Activated T-helper 17 cell treated with anti-CD3 and anti-CD28 coated beads, Interleukin-2, amount 50 U/mL, for 72 hours (primary cell): ENCODE measurements around the gene ANKRD39. TPM values are rescaled to one million over a fixed set of nuclear protein-coding genes. Genes with fewer than 3 reads are reported as not detected.
A peak's percentile ranks its signal among the peaks of the same experiment; 100 is the strongest.

Source experiments
- ATAC-seq: fragments of 150-1000 bp; cut with Tn5 transposase; replicated peaks from 2 replicates; pipeline ENCODE4 v1.10.0; 2021; ENCODE audit warnings: mild to moderate bottlenecking, moderate library complexity
- H3K27ac Mint-ChIP-seq: one replicate; pipeline ENCODE4 v1.8.0; 2022; ENCODE audit warnings: mixed read lengths
- H3K27me3 Mint-ChIP-seq: one replicate; pipeline ENCODE4 v1.8.0; 2022; ENCODE audit warnings: mixed read lengths
- H3K36me3 Mint-ChIP-seq: one replicate; pipeline ENCODE4 v1.8.0; 2022; ENCODE audit warnings: low read depth, mild to moderate bottlenecking, mixed read lengths
- H3K4me1 Mint-ChIP-seq: one replicate; pipeline ENCODE4 v1.8.0; 2022; ENCODE audit warnings: mixed read lengths
- H3K4me3 Mint-ChIP-seq: one replicate; pipeline ENCODE4 v1.8.0; 2022; ENCODE audit warnings: mild to moderate bottlenecking, mixed read lengths
- H3K9me3 Mint-ChIP-seq: one replicate; pipeline ENCODE4 v1.8.0; 2022; ENCODE audit warnings: mixed read lengths
- total RNA-seq, 2 donors: library from RNA; stranded (reverse); gene quantifications; one replicate each; pipeline ENCODE4 v1.2.3, GENCODE V29; 2022

Gene ANKRD39
- total RNA-seq, 2 donors from 2014 or later, result 25.2 to 52.3 TPM

GRCh38 chr2:96839875-96840850 is 17.7 kb downstream of the ANKRD39 start:
- Mint-ChIP-seq H3K9me3 (no peaks in the 10 kb centered on the region), H3K4me3 (peak overlapping the region; percentile 45), H3K4me1 (no peaks in the 10 kb centered on the region), H3K36me3 (peaks cover 20% of the 10 kb centered on the region), H3K27ac (no peak overlapping the region), H3K27me3 (no peaks in the 10 kb centered on the region)
- ATAC-seq, result no peak

GRCh38 chr2:96839293-96839874 is 18.4 kb downstream of the ANKRD39 start:
- no peaks in the 10 kb centered on the region for H3K9me3 Mint-ChIP-seq
- H3K4me3 Mint-ChIP-seq, result peak overlapping the region; percentile 45
- H3K36me3 Mint-ChIP-seq, result peaks cover 28% of the 10 kb centered on the region
- H3K27me3 Mint-ChIP-seq, result no peaks in the 10 kb centered on the region
- H3K27ac Mint-ChIP-seq, result no peak overlapping the region
- H3K4me1 Mint-ChIP-seq, result no peaks in the 10 kb centered on the region
- ATAC-seq, result peak; percentile 93

GRCh38 chr2:96838345-96839292 is 19.2 kb downstream of the ANKRD39 start:
- Mint-ChIP-seq H3K9me3 (no peaks in the 10 kb centered on the region), H3K27me3 (no peaks in the 10 kb centered on the region), H3K36me3 (peaks cover 36% of the 10 kb centered on the region), H3K27ac (no peak overlapping the region), H3K4me3 (peak overlapping the region; percentile 45), H3K4me1 (no peaks in the 10 kb centered on the region)
- peak; percentile 7 for ATAC-seq

- no peaks in the 10 kb centered on the region for H3K4me1 Mint-ChIP-seq
- H3K27me3 Mint-ChIP-seq, result no peaks in the 10 kb centered on the region
- H3K9me3 Mint-ChIP-seq, result no peaks in the 10 kb centered on the region
- peaks cover 46% of the 10 kb centered on the region for H3K36me3 Mint-ChIP-seq
- no peak overlapping the region for H3K4me3 Mint-ChIP-seq
- H3K27ac Mint-ChIP-seq, result no peak overlapping the region
- no peak for ATAC-seq
Measured at GRCh38 chr2:96837575-96837974, 20.2 kb downstream of the ANKRD39 start.

GRCh38 chr2:96835830-96836229 is 22.0 kb downstream of the ANKRD39 start:
- no peak for ATAC-seq
- Mint-ChIP-seq H3K27me3 (no peaks in the 10 kb centered on the region), H3K9me3 (no peaks in the 10 kb centered on the region), H3K4me3 (no peak overlapping the region), H3K4me1 (no peaks in the 10 kb centered on the region), H3K27ac (no peak overlapping the region), H3K36me3 (peaks cover 57% of the 10 kb centered on the region)

- no peak for ATAC-seq
- Mint-ChIP-seq H3K9me3 (no peaks in the 10 kb centered on the region), H3K4me1 (no peaks in the 10 kb centered on the region), H3K27ac (peak overlapping the region; percentile 37), H3K4me3 (no peak overlapping the region), H3K27me3 (no peaks in the 10 kb centered on the region), H3K36me3 (peaks cover 86% of the 10 kb centered on the region)
Measured at GRCh38 chr2:96832754-96833507, 24.9 kb downstream of the ANKRD39 start.

GRCh38 chr2:96832408-96832753 is 25.4 kb downstream of the ANKRD39 start:
- no peaks in the 10 kb centered on the region for H3K9me3 Mint-ChIP-seq
- H3K27ac Mint-ChIP-seq, result no peak overlapping the region
- no peaks in the 10 kb centered on the region for H3K27me3 Mint-ChIP-seq
- H3K4me1 Mint-ChIP-seq, result no peaks in the 10 kb centered on the region
- H3K4me3 Mint-ChIP-seq, result no peak overlapping the region
- ATAC-seq, result no peak
- peaks cover 92% of the 10 kb centered on the region for H3K36me3 Mint-ChIP-seq

- peaks cover 96% of the 10 kb centered on the region for H3K36me3 Mint-ChIP-seq
- H3K4me3 Mint-ChIP-seq, result no peak overlapping the region
- H3K9me3 Mint-ChIP-seq, result no peaks in the 10 kb centered on the region
- H3K27ac Mint-ChIP-seq, result no peak overlapping the region
- H3K27me3 Mint-ChIP-seq, result no peaks in the 10 kb centered on the region
- no peak for ATAC-seq
- H3K4me1 Mint-ChIP-seq, result no peaks in the 10 kb centered on the region
Measured at GRCh38 chr2:96831679-96832078, 26.1 kb downstream of the ANKRD39 start.

- ATAC-seq, result no peak
- H3K36me3 Mint-ChIP-seq, result peaks cover 94% of the 10 kb centered on the region
- peak overlapping the region; percentile 7 for H3K27ac Mint-ChIP-seq
Measured at GRCh38 chr2:96830044-96830562, 27.7 kb downstream of the ANKRD39 start.

GRCh38 chr2:96828874-96829273 is 28.9 kb downstream of the ANKRD39 start:
- no peak for ATAC-seq
- Mint-ChIP-seq H3K4me3 (no peak overlapping the region), H3K9me3 (no peaks in the 10 kb centered on the region), H3K27me3 (no peaks in the 10 kb centered on the region), H3K4me1 (no peaks in the 10 kb centered on the region), H3K36me3 (peaks cover 93% of the 10 kb centered on the region), H3K27ac (peak overlapping the region; percentile 13)

More at GRCh38 chr2:96830044-96830562, 27.7 kb downstream of the ANKRD39 start:
- Mint-ChIP-seq H3K27me3 (no peaks in the 10 kb centered on the region), H3K4me1 (no peaks in the 10 kb centered on the region), H3K4me3 (no peak overlapping the region), H3K9me3 (no peaks in the 10 kb centered on the region)

GRCh38 chr2:96828436-96828835 is 29.4 kb downstream of the ANKRD39 start:
- no peak for ATAC-seq
- H3K4me1 Mint-ChIP-seq, result no peaks in the 10 kb centered on the region
- H3K27me3 Mint-ChIP-seq, result no peaks in the 10 kb centered on the region
- no peaks in the 10 kb centered on the region for H3K9me3 Mint-ChIP-seq
- peaks cover 89% of the 10 kb centered on the region for H3K36me3 Mint-ChIP-seq
- H3K4me3 Mint-ChIP-seq, result no peak overlapping the region
- H3K27ac Mint-ChIP-seq, result peak overlapping the region; percentile 13

- no peak for ATAC-seq
- H3K27me3 Mint-ChIP-seq, result no peaks in the 10 kb centered on the region
- no peak overlapping the region for H3K4me3 Mint-ChIP-seq
- no peaks in the 10 kb centered on the region for H3K4me1 Mint-ChIP-seq
- H3K36me3 Mint-ChIP-seq, result peaks cover 79% of the 10 kb centered on the region
- no peak overlapping the region for H3K27ac Mint-ChIP-seq
- H3K9me3 Mint-ChIP-seq, result no peaks in the 10 kb centered on the region
Measured at GRCh38 chr2:96826546-96827278, 31.1 kb downstream of the ANKRD39 start.

GRCh38 chr2:96825057-96825456 is 32.8 kb downstream of the ANKRD39 start:
- no peaks in the 10 kb centered on the region for H3K9me3 Mint-ChIP-seq
- peaks cover 8% of the 10 kb centered on the region for H3K4me1 Mint-ChIP-seq
- H3K27ac Mint-ChIP-seq, result no peak overlapping the region
- H3K27me3 Mint-ChIP-seq, result no peaks in the 10 kb centered on the region
- H3K36me3 Mint-ChIP-seq, result peaks cover 67% of the 10 kb centered on the region
- no peak for ATAC-seq
- no peak overlapping the region for H3K4me3 Mint-ChIP-seq
